ENCODE results near the gene DCC.

GRCh38 chr18:53458268-53458667, 1118.3 kb downstream of the DCC start:
- TF ChIP-seq CTCF (conservative IDR thresholded peaks at IDR 0.05) (no peak), ZFX (IDR thresholded peaks at IDR 0.05) (no peak)

All from C4-2B (cell line).